GM21515 (cell line): ENCODE data around the gene F7.

Experiments used
- ATAC-seq: cut with Tn5 transposase; IDR thresholded peaks from one replicate; pipeline ENCODE4 v1.9.1; 2021; ENCODE audit not compliant: unreplicated experiment

F7 gene

DNA sequence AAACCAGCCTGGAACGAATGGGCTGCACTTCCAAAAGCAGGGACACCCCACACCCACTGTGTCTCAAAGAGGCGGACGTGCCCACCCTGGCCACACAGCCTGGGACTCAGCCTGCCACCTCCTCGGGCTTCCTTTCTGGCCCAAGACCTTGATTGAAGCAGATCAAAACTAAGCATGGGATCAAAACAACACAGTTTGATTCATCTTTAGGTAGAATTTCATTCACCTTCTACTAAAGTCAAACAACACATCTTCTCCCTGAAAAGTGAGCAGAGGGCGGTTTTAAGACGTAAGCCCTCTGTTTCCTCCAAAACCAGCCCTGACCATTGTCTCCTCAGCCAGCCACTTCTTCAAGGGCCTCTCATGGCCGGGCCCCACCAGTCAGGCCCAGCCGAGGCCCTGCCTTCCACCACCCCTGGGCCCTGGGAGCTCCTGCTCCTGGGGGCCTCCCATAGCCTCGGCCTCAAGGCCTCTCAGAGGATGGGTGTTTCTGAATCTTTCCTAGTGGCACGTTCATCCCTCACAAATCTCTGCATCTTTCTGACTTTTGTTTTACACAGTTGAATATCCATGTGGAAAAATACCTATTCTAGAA, 10.7 kb downstream of the F7 start:
- no peak for ATAC-seq

DNA sequence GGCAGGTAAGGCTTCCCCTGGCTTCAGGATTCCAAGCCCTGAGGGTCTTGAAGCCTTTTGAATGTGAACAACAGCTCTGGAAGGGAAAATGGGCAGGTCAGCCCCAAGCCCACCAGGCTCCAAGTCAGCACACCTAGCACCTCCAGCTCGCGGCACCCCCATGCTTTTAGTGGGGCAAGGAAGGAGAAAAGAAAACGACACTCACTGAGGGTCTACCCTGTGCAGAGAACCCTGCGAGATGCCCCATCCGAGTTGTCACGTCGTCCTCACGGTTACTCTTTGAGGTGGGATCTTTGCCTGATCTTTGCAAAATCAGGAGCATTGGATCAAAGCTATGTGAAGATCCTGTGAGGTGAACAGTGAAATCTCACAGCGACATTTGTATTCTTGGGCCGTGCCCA, 11.3 kb downstream of the F7 start:
- ATAC-seq = no peak

DNA sequence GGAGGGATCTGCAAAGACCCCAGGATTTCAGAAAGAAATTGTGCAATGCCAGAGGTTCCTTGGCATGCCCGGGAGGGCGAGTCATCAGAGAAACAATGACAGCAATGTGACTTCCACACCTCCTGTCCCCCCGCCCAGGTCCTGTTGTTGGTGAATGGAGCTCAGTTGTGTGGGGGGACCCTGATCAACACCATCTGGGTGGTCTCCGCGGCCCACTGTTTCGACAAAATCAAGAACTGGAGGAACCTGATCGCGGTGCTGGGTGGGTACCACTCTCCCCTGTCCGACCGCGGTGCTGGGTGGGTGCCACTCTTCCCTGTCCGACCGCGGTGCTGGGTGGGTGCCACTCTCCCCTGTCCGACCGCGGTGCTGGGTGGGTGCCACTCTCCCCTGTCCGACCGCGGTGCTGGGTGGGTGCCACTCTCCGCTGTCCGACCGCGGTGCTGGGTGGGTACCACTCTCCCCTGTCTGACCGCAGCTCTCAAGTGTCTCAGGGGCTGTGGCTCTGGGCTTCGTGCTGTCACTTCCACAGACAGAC, 11.8 kb downstream of the F7 start:
- no peak for ATAC-seq

DNA sequence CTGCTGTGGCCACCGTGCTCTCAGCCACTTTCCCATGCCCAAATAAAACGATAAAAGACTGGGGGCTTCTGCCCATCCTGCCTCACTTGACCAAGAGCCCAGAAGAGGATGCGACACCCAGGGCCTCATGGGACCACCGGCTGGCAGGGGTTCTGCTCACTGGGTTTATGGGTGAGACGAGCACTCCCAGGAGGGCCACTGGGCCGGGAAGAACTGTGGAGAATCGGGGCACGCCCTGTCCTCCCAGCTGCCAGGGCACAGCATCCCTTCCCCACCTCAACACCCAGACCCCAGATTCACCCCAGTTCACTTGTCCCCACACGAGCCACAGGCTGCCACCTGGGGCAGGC, 12.3 kb downstream of the F7 start:
- no peak for ATAC-seq

DNA sequence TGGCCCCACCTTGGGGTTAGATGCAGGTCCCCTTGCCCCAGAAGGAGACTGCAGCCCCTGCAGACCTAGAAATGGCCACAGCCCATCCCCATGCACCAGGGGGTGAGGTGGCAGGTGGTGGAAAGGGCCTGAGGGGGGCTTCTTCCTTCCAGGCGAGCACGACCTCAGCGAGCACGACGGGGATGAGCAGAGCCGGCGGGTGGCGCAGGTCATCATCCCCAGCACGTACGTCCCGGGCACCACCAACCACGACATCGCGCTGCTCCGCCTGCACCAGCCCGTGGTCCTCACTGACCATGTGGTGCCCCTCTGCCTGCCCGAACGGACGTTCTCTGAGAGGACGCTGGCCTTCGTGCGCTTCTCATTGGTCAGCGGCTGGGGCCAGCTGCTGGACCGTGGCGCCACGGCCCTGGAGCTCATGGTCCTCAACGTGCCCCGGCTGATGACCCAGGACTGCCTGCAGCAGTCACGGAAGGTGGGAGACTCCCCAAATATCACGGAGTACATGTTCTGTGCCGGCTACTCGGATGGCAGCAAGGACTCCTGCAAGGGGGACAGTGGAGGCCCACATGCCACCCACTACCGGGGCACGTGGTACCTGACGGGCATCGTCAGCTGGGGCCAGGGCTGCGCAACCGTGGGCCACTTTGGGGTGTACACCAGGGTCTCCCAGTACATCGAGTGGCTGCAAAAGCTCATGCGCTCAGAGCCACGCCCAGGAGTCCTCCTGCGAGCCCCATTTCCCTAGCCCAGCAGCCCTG, 12.8 kb downstream of the F7 start:
- no peak for ATAC-seq

DNA sequence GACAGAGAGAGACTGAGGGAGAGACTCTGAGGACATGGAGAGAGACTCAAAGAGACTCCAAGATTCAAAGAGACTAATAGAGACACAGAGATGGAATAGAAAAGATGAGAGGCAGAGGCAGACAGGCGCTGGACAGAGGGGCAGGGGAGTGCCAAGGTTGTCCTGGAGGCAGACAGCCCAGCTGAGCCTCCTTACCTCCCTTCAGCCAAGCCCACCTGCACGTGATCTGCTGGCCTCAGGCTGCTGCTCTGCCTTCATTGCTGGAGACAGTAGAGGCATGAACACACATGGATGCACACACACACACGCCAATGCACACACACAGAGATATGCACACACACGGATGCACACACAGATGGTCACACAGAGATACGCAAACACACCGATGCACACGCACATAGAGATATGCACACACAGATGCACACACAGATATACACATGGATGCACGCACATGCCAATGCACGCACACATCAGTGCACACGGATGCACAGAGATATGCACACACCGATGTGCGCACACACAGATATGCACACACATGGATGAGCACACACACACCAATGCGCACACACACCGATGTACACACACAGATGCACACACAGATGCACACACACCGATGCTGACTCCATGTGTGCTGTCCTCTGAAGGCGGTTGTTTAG, 13.7 kb downstream of the F7 start:
- ATAC-seq = no peak

DNA sequence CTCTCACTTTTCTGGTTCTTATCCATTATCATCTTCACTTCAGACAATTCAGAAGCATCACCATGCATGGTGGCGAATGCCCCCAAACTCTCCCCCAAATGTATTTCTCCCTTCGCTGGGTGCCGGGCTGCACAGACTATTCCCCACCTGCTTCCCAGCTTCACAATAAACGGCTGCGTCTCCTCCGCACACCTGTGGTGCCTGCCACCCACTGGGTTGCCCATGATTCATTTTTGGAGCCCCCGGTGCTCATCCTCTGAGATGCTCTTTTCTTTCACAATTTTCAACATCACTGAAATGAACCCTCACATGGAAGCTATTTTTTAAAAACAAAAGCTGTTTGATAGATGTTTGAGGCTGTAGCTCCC, 14.2 kb downstream of the F7 start:
- ATAC-seq = no peak

DNA sequence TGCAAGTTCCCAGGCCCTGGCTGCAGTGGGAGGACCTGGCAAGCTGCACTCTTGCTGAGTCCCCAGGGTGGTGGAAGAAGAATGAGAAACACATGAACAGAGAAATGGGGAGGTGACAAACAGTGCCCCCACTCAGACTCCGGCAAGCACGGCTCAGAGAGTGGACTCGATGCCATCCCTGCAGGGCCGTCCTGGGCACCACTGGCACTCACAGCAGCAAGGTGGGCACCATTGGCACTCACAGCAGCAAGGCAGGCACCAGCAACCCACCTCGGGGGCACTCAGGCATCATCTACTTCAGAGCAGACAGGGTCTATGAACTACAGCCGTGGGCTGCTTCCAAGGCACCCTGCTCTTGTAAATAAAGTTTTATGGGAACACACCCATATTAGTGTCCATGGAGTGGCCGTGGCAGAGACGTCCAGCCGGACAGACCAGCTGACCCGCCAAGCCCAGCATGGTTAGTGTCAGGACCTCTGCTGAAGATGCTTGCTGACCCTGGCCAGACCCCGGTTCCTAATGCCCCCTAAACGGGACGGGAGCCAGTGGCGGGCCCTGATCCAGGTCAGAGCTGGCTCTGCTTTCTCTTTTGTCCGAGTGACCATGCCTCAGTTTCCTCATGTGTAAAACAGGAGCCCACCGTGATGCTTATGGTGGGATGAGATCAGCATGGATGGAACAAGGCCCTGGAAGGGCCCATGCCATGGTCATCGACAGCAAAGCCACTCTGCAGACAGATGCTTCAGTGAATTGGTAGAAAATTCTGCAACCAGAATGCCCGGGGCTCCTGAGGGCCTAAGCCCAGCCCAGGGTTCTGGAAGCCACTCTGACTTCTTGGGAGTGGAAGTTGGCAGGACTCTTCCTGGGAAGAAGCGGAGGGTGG, 14.9 kb downstream of the F7 start:
- no peak for ATAC-seq

DNA sequence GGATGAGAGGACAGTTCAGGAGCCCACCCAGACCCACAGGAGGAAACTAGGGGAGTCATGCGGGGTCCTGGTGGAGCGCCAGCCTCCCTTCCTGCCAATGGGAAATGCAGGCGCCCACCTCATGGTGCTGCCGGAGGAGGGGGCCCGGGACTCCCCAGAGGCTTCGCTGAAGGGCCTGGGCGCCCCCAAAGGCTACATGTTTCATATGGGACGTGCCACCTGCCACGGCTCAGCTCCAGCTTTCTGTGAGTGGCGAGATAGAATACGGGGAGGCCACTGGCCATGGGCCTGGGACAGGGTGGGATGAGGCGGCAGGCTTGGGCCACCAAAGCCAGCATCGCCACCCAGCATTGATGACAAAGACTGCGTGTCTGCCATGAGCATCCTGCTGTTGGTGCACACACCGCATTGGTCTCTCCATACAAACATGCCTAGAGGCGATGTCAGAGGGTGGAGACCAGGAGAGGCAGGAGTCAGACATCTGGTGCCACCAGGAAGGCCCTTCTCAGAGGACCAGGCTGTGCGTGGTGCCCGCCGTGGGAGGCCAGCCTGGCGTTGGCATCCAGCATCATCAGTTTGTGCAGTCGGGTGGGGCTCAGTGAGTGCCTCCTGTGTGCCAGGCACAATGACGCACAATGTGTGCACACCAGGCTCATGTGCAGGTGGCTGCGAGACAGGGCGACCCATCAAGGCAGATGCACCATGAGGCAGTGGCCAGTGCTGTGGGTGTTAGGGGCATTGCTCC, 15.8 kb downstream of the F7 start:
- ATAC-seq = no peak

DNA sequence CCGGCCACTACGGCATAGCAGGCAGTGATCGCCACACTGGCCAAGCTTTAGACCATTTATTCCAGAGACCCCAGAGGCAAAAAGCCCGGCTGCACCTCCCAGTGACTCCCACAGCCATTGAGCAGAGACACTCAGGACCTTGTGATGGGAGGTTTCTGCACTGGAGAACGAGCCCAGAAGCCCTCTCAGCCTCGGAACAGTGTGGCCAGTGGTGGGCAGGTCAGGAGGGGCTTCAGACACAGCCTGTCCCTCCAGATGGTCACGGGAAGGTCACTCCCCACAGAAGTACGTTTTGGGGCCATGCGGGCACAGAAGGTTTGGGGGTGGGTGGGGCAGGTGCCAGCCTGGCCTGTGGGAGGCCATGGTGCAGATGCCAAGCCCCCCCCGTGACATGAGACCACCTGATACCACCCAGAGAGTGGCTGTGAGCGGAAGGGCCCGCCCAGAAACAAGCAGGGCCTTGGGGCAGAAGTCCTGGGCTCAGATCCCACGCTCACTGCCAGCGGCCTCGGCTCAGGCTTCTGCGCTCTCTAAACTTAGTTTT, 16.4 kb downstream of the F7 start:
- ATAC-seq = no peak

DNA sequence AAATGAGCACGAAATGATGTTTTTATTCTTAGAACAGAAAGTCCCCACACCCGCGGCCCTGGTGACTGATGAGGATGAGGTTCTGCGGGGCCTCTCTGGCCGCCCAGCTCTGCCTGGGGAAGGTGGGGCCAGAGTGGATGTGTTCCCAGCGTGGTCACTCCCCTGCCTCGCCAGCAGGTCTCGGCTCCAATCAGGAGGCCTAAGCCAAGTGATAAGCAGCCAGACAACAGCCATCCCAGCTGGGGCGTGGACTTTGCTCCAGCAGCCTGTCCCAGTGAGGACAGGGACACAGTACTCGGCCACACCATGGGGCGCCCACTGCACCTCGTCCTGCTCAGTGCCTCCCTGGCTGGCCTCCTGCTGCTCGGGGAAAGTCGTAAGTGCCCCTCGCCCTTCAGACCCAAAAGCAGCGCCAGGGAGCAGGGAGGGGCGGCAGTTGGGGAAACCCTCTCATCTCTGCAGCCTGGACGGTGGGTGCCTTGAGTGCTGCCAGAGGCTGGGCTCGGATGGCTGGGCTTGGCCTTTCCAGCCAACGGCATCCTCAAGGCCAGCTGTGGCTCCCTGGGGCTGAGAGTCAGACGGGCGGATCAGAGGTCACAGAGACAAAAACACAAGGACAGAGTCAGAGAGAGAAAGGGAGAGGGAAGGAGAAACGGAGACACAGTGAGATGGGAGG, 17.1 kb downstream of the F7 start, which contains the start of gene F10:
TSS of gene F10 (plus strand) at position 250 of the 676 bp plus-strand sequence. CDS start at position 307, 57 bp downstream.
- ATAC-seq = no peak

DNA sequence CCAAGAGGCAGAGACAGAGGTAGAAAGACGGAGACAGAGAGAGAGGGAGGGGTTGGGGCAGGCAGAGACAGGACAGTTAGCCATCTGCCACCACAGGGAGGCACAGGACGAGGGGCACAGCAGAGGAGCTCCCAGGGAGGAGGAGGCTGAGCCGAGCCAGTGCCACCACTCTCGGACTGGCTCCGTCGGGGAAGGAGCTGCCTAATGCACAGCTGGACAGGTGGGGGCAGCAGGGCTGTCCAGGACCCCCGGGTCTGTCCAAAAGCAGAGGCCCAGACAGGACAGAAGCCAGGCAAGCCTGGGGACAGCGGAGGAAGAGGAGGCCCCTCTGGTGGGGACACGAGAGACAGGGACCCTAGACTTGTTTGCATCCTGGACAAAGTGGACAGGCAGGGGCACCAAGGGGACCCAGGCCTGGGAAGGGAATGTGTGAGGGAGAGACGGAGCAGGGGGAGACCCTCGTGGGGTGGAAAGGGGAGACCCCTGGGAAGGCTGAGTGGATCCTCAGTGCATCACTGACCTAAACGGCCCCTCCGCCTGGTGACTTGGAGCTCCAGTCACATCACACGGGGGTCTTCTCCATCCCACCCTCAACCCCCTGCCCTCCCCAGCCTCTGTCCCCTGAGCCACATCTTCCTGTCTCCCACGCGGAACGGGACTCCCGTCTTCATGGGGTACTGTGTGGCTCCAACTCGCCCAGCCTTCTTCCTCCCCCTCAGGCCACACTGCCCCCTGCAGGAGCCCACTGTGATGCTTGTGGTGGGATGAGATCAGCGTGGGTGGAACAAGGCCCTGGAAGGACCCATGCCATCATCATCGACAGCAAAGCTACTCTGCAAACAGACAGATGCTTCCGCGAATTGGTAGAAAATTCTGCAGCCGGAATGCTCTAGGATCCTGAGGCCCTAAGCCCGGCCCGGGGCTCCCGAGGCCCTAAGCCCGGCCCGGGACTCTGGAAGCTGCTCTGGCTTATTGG, 17.9 kb downstream of the F7 start:
- ATAC-seq = no peak

DNA sequence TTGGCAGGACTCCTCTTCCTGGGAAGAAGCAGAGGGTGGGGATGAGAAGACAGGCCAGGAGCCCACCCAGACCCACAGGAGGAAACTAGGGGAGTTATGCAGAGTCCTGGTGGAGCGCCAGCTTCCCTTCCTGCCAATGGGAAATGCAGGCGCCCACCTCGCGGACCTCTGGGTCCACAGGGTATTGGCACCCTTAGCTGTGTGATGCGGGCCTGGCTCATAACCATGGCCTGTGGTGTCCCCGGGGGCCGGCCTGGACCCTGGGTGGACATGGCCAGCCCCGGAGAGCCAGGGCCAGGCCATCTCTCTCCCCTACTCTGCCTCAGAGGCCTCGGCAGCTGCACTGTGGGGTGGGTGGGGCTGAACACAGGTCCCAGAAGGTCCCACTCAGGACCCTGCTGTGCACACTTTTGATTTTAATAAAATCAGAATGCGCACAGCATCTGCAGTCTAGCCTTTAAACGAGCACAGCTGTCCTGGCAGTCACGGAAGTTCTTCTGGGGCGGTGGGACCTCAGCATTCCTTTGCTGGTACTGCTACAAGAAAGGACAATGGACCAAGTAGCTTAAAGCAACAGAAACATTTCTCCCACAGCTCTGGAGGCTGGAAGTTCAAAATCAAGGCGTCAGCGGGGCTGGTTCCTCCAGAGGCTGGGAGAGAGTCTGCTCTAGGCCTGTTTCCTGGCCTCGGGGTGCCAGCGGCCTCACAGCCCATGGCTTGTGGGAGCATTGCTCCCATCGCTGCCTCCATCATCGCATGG, 18.8 kb downstream of the F7 start:
- no peak for ATAC-seq

DNA sequence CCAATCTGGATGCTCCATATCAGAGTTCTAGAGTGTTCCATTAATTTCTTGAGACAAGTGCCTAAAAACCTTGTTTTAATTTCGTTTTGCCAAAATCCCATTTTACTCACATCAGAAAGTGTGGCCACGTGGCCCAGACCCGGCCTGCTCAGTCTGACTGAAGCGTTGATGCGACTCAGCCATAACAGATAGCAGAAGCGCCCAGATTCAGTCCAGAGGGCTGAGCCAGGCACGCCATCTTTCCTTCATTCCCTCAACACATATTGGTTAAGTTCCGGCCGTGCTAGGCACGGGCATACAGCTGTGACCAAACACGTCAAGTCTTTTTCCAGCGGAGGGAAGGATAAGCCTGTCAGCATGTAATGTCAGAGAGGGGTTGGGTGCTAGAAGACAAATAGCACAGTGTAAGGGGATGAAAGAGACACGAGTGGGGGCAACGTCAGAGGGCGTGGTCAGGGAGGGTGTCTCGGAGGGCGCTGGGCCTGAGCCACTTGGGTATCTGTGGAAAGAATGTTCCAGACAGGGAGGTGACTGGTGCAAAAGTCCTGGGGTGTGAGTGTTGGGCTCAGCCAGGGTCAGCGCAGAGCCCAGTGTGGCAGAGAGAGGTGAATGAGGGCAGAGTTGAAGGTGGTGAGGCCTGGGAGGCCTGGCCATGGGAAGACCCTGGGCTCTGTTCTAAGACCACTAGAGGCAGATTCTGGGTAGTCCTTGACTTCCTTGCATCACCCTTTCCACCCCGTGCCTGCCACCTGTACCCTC, 20.1 kb downstream of the F7 start:
- no peak for ATAC-seq

DNA sequence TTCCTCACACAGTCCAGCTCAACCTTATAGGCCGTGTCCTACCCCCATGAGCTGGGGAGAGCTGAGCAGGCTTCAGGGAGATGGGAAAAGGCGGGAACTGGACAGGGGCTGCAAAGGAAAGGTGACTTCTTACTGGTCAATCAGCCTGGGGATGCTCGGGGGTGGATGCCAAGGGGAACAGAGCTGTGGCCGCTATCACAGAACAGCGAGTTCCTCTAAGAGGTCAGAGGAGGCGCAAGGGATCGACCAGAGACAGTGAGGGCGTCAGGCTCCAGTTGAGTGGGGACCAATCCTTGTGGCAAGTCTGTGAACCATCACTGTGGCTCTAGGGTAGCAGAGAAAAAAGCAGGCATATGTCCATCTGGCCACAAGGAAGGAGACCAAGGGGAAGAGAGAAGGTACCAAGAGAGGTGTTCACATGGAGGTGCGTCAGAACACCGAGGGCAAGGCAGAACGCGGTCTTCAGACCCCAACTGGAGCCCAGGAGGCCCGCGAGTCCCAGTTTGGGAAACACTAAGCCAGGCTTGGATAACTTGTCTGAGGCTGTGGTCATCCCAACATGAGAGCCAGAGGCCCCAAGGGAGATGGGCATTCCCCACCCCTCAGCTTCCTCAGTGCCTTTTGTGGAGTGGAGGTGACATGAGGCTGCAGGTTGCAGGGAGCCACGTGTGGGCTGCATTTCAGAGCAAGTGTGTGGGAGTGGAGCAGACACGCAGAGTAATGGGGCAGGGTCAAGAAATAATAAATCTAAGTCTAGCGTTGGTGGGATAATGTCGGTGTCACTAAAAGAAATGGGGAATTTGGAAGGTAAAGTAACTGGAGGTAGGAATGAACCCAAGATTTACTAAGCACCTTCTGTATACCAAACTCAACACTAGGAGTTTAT, 20.9 kb downstream of the F7 start:
- ATAC-seq = no peak

DNA sequence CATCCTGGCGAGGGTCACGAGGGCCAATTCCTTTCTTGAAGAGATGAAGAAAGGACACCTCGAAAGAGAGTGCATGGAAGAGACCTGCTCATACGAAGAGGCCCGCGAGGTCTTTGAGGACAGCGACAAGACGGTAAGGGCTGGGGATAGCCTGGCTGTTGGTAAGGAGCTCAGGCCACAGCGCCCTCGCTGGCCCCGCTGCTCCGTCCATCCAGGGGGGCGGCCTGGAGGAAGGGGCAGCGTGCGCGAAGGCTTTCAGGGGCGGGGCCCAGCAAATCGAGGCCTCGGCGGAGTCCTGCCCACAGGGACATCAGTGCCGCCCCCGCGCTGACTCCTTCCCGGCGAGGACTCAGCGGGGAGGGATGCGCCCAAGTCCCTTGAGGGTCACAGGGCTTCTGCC, 23.9 kb downstream of the F7 start:
- no peak for ATAC-seq
